NCI-H2171 treated with DMSO at 0.1 percent for 48 hours (cell line): ENCODE results near the gene TTC3.
"Not testable (repeated sequence)": the region's sequence is repeated elsewhere in the genome, so short reads cannot be mapped to it uniquely, and the experiment has no call there.

Experiments used
- DNase-seq: peaks from one replicate; lab custom pipeline; 2025; lab: John Stamatoyannopoulos, UW

The TTC3 gene

DNA sequence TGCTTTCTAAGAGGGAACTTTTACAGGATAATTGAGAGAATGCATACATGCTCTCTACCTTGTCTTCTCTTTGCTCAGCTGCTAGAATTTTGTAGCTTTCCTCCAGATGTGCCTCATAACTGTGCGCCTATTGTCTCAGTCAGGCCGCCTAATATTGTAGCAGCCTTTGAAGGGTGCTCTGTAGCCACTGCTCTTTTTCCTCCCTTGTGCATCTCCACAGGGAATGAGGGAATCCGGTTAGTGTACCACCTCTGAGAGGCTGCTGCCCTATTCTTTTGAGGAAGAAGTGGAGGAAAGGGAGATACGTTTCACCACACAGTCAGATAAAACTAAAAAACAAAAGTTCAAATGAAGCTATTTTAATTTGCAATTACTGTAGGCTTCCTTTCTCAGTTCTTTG is 22.8 kb downstream of the TTC3 start:
- no peak for DNase-seq

DNA sequence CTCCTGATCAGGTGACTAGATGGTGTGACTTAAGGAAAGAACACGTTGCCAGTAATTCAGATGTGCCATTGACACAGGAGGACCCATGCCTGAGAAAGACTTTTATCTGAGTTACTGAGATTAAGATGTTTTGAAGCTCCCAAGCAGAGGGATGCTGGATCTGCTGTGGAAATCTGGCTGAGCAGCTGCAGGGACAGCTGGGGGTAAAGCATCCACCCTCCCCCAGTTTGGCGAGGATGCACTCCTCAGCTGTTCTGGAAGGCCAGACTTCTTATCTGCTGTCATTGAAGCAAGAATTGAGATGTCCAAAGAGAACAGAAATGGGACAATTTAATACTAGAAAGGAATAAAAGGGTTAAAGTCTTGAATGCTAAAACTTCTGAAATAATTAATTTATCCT is 25.7 kb downstream of the TTC3 start:
- DNase-seq: no peak

DNA sequence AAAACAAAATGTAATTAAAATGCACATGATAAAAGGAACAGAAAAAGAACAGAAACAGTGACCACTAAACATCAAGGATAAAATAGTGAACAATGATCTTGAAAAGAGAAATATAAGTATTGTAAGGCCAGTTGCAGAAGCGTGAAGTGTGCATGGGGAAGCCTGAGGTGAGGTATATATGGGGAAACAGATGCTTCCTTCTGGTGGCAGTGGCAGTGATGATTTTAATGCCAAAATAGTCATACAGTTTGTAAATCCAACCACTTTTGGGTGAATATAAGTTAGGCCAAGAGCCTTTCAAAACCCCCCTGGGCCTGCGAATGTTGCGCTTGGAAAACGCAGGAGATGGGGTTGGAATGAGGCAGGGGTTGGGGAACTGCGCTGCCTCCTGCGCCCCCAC is 27.3 kb downstream of the TTC3 start:
- no peak for DNase-seq

DNA sequence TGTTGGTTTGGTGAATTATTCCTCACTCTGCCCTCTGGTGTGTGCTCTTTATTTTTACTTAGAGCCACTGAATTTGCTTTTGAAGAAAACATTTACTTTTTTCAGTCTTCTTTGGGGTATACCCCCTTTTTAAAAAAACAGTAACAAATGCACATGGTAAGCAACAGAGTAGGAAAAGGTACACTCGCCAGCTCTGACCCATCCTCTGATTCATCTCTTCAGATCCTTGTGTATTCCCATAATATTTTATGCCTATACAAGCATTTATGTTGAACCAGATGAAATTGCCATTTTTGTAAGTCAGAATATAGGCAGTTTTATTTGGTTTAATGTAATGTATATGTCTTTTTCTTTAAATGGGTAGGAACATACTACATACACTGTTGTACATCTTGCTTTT is 28.3 kb downstream of the TTC3 start:
- no peak for DNase-seq

DNA sequence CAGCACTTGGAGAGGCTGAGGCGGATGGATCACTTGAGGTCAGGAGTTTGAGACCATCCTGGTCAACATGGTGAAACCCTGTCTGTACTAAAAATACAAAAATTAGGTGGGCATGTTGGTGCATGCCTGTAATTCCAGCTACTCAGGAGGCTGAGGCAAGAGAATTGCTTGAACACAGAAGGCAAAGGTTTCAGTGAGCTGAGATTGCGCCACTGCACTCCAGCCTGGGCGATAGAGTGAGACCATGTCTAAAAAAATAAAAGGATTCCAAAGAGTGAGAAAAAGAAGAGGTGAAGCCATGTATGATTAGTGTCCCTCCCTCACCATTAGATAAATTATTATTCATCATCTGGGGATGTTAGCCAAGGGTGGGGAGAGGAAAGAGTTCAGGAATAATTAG is 29.7 kb downstream of the TTC3 start:
- not testable (repeated sequence) for DNase-seq

DNA sequence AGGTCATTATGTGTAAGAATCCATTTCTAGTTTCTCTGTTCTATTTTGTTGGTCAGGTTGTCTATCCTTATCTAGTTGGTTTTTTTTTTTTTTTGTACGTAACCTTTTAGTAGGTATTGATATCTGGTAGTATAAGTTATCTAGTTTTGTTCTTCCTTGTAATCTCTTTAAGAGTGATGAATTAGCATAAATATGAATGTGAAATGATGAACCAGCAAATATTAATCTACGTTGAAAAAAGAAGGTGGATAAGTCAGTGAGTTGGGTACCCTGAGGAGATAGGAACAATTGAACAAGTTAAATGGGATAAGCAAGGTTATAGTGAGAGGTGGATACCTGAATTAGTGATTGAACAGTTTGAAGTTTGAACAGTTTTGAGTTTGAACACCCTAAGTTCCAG is 33.9 kb downstream of the TTC3 start:
- no peak for DNase-seq

DNA sequence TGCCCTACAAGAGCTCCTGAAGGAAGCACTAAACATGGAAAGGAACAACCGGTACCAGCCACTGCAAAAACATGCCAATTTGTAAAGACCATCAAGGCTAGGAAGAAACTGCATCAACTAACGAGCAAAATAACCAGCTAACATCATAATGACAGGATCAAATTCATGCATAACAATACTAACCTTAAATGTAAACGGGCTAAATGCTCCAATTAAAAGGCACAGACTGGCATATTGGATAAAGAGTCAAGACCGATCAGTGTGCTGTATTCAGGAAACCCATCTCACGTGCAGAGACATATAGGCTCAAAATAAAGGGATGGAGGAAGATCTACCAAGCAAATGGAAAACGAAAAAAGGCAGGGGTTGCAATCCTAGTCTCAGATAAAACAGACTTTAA is 38.0 kb downstream of the TTC3 start:
- DNase-seq: not testable (repeated sequence)

DNA sequence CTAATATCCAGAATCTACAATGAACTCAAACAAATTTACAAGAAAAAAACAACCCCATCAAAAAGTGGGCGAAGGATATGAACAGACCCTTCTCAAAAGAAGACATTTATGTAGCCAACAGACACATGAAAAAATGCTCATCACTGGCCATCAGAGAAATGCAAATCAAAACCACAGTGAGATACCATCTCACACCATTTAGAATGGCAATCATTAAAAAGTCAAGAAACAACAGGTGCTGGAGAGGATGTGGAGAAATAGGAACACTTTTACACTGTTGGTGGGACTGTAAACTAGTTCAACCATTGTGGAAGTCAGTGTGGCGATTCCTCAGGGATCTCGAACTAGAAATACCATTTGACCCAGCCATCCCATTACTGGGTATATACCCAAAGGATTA is 41.2 kb downstream of the TTC3 start:
- DNase-seq: not testable (repeated sequence)

DNA sequence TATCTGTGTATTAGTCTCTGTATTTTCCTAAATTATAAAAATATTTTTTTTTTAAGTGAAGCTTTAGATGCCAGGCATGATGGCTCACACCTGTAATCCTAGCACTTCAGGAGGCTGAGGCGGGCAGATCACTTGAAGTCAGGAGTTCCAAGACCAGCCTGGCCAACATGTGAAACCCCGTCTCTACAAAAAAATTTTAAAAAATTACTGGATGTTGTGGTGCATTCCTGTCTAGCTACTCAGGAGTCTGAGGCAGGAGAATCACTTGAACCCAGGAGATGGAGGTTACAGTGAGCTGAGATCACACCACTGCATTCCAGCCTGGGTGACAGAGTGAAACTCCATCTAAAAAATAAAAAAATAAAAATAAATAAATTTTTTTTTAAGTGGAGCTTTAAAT is 43.4 kb downstream of the TTC3 start:
- DNase-seq: not testable (repeated sequence)

DNA sequence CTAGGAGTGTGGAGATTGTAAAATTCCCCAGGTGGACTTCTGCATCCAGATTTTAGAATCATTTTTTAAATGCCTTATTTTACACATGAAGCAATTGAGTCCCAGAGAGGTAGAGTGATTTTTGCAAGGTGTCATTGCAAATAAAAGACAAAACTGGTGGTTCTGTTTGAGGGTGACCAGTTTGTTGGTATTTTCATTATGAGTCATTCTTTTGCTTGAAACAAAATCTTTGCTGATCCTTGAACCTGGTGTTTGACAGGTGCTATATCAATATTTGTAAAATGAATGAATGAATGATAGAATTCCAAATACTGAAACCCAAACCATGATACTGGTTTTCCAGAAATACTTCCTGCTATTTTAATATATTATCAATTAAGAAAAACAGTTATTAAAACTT is 44.1 kb downstream of the TTC3 start:
- no peak for DNase-seq

DNA sequence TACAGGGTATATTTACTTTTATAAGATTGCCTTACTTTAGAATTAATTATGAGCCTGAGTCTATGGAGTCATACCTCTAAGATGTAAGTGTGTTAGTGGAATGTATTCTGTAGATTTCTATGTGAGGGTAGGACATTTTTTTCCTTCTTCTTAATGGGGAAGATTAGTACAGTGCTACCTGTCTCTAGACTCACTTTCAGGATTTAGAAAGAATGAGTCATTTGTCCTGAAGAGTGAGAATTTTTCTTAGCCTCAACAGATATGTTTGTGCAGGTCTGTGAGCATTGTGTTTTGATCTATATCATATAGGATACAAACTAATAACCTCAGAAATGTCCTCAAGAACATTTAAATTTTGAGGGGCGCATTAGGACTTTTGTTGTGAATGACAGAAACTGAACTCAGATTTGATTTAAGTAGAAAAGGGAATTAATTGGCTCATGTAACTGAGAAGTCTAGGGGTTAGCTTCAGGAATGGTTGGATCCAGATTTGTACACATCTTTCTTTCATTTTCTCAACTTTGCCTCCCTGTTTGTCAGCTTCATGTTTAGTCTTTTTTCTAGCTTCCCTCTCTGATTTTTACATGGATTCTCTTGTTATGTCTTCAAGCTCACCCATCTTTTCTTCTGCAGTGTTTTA is 45.3 kb downstream of the TTC3 start:
- DNase-seq: no peak

DNA sequence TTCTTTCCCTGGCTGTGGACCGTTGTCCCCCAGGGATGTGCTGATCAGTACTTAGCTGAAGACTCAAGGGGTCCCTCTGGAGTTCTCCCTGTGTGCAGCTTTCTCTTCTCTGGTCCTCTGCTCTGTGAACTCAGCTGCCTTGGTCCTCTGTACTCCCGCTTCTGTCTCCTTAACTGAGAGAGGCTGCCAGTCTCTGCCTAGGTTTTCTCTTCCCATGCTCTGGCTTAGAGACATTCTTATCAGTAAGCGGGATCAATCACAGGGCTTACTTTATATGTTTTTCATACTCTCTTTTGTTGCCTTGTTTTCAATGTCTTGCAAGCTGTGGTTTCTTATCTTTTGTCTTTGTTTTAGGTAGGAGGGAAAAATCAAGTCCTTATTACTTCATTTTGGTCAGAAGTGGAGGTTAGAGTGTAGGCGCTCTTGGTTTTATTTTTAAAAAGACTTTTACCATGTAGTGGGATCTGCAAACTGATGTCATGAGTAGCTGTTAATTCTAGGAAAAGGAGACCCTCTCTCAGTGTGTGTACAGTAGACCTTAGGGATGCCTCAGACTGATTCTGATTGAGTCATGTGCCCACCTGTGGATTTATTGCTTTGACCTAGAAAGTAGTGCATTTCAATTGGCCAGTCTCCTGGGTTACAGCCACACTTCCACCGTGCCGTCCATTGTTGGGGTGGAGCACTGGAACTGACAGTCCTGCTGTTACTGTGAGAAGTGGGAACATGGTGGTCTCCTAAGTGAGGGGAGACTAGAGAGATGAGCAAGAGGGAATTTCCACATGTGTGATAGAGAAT is 46.6 kb downstream of the TTC3 start:
- DNase-seq: no peak

DNA sequence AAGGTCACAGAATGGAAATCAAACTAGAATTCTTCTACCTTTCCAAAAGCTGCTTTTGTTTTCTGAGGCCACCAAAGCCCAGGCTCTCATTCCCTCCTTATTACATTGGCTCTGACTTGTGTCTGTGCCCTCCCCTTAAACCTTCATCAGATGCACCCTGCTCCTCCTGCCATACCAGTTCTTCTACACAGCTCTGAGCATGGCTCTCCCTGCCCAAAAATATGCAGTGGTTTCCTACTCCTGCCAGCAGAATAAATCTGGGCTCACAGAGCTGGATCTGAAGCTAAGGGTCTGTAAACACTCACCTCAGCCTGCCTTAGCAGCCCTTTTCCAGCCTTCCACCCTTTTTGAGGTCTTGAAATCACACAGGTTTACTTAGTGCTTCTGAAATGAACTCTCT is 55.0 kb downstream of the TTC3 start:
- no peak for DNase-seq

DNA sequence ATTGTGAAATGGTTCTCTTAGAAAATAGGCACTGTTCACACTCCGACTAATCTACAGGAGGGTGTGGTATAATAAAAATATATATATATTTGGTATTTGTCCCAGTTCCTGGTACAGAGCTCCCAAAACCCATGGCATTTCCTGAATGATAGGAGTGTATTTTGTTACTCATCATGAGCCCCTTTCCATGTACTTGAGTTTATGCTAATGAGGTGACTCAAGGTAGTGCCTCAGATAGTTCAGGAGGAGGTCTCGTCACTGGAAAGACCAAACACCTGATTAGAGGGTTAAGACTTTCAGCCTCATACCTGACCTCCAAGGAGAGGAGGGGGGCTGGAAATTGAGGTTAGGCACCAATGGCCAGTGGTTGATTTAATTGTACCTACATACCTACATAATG is 57.9 kb downstream of the TTC3 start:
- no peak for DNase-seq

DNA sequence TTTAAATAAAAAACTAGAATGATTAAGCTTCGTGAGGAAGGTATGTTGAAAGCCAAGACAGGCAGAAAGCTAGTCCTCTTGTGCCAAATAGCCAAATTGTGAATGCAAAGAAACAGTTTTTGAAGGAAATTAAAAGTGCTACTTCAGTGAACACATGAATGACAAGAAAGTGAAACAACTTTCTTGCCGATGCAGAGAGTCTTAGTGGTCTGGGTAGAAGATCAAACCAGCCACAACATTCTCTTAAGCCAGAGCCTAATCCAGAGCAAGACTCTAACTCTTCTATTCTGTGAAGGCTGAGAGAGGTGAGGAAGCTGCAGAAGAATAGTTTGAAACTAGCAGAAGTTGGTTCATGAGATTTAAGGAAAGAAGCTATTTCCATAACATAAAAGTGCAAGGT is 63.2 kb downstream of the TTC3 start:
- DNase-seq: no peak

DNA sequence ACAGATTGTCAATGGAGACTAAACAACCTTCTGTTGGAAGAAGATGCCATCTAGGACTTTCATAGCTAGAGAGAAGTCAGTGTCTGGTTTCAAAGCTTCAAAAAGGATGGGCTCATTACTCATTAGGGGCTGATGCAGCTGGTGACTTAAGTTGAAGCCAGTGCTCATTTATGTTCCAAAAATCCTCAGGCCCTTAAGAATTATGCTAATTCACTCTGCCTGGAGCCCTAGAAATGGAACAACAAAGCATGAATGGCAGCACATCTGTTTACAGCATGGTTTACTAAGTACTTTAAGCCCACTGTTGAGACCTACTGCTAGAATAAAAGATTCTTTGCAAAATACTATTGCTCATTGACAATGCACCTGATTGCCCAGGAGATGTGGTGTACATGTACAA is 63.7 kb downstream of the TTC3 start:
- no peak for DNase-seq

DNA sequence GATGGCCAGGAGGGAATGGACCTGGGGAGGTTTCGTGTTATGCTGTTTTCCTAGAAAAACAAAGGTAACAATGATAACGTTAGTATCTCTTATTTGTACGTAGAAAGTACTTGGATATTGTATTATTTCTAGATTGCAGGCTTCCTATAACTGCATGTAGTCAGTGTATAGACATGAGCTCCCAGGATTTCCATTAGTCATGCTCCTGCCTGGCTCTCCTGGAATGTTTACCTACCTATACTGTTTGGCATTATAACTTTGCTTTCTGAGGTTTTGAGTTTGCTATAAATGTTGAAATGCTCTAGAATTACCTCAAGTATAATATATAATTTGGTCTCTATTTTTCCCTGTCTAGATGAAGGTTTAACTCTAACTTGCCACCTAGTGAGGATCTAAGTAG is 66.1 kb downstream of the TTC3 start:
- DNase-seq: no peak

DNA sequence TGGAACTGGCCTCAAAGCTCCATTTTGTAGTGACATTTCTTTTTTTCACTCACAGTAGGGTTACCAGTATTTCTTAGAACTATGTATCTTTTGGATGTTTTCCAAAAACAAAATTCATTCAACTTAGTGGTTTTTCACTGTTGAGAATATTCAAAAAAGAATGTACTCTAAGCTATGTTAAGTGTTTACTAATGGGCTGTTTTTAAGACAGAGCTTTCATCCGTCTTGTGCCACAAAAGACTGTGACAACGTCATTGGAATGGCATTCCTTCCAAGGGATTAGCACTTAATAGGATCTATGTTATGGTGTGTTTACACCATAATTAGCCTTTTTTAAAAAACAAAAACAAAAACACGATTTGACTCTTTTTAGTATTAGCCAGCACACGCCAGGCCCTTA is 66.8 kb downstream of the TTC3 start:
- no peak for DNase-seq

DNA sequence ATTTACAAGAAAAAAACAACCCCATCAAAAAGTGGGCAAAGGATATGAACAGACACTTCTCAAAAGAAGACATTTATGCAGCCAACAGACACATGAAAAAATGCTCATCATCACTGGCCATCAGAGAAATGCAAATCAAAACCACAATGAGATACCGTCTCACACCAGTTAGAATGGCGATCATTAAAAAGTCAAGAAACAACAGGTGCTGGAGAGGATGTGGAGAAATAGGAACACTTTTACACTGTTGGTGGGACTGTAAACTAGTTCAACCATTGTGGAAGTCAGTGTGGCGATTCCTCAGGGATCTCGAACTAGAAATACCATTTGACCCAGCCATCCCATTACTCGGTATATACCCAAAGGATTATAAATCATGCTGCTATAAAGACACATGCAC is 70.3 kb downstream of the TTC3 start:
- not testable (repeated sequence) for DNase-seq

DNA sequence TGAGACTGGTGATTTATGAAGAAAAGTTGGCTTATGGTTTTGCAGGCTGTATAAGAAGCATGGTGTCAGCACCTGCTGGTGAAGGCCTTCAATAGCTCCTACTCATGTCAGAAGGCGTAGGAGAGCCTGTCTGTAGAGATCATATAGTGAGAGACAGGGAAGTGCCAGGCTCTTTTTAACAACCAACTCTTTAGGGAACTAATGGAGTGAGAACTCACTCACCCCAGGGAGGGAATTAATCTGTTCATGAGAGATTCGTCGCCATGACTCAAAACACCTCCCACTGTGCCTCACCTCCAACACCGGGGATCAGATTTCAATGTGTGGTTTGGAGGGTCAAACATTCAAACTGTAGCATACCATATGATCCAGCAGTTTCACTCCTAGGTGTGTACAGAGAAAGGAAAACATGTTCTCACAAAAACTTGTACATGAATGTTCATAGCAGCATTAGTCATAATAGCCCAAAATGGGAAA is 72.6 kb downstream of the TTC3 start:
- peak; percentile 20 for DNase-seq

DNA sequence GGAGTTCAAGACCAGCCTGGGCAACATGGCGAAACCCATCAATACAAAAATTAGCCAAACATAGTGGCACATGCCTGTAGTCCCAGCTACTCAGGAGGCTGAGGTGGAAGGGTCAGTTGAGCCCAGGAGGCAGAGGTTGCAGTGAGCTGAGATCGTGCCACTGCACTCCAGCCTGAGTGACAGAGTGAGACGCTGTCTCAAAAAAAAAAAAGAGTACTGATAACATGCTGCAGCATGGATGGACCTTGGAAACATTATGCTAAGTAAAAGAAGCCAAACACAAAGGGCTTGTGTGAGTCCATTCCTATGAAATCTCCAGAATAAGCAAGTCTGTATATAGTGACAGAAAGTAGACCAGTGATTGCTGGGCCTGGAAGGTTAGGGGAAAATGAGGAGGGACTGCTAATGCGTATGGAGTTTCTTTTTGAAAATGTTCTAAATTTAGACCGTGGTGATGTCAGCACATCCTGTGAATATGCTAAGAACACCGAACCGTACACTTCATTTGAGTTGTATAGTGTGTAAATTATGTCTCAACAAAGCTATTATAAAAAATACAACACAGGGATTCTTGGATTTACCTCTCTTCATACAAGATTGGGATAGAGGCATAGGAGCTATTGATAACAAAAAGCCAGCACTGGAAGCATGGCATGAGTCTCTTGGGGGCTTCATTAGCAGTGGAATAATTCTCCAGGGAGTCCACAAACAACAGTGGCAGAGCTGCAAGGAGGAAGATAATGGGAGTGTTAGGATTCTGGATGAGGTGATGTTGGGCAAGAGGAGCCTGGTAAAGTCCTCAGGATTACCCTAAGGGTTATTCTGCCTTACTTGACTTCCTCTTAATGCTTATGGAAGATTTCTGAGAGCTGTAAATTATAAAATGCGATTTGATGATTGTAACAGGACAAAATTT is 73.5 kb downstream of the TTC3 start:
- peak; percentile 37 for DNase-seq

DNA sequence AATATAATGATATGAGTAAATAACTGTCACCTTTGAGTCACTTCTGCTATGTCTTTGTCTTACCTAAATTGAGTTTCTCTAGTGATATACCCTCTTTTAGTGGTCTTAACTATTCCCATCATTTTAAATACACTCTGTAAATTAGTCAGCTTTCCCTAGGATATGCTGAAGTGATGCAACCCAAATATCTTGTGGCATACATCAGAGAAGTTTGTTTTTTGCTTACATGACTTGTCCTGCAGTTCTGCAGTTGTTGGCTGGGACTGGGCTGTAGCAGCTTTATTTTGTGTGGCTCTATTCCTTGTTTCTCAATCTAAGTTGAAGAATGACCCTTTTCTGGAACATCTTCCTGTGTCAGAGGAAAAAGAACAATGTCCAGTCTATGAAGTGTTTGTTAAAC is 76.4 kb downstream of the TTC3 start:
- no peak for DNase-seq
